ENCODE results near the gene SCARB1. TPM values are rescaled to one million over a fixed set of nuclear protein-coding genes. Genes with fewer than 3 reads are reported as not detected.

SCARB1 gene
- total and polyA plus RNA-seq, 2 donors (not counting 3 experiments of a cell fraction or from before 2014, with no cell fraction given): 125 to 141 TPM

DNA sequence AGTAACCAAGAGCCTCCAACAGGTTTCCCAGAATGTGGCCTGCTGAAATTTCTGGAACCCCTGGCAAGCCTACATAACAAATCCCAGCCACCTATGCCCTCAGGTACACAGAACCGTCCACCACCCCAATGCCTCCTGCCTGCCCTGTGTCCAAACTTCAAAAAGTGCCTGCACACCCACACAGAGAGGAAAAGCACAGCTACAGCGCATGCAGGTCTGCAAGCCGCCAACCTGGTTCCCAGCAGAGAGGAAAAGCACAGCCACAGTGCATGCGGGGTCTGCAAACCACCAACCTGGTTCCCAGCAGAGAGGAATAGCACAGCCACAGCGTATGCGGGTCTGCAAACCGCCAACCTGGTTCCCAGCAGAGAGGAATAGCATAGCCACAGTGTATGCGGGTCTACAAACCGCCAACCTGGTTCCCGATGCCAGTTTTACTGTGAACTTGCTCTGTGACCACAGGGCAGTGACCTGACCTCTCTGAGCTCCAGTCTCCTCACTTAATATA lies 113.5 kb downstream of the SCARB1 start:
- no peaks in the 10 kb centered on the region for H3K79me2 ChIP-seq (ENCODE audit: control insufficient read depth, insufficient read depth, low read length)
- no peak overlapping the region for H3K27ac ChIP-seq (ENCODE audit: insufficient read depth, low read depth, low read length)
- H3K27me3 ChIP-seq (ENCODE audit: control insufficient read depth in 2 of 2, insufficient read depth in 2 of 2, low read length in 2 of 2): peaks cover 0 to 4% of the 10 kb centered on the region in 2 experiments
- DNase-seq (ENCODE audit: low read depth, low spot score) (no peak), FAIRE-seq (no peak)
- intact Hi-C loops (cut with micrococcal nuclease) (no loop called here), dilution Hi-C loops (cut with MboI; ENCODE audit: extremely low pct_ligation_motif_present, low sequenced_read_pairs) (no loop called here)
- H3K4me1 ChIP-seq (ENCODE audit: control insufficient read depth, extremely low read depth, insufficient read depth, low read length): peaks cover 23% of the 10 kb centered on the region
- no peaks in the 10 kb centered on the region for H3K9me3 ChIP-seq (replicated peaks; ENCODE audit: control insufficient read depth, insufficient read depth, low read length)
- no peak overlapping the region for H3K4me2 ChIP-seq (ENCODE audit: insufficient read depth, low read length)
- no peaks in the 10 kb centered on the region for H4K20me1 ChIP-seq (replicated peaks; ENCODE audit: control insufficient read depth, extremely low read depth, insufficient read depth, low read length)
- TF ChIP-seq POLR2A (IDR thresholded peaks at IDR 0.05; ENCODE audit: low read depth, low read length) (no peak), MYC (IDR thresholded peaks at IDR 0.05; ENCODE audit: low read depth, low read length) (no peak), FOS (IDR thresholded peaks at IDR 0.05; ENCODE audit: borderline replicate concordance, insufficient read depth, low read length) (no peak), EZH2 (IDR thresholded peaks at IDR 0.05; ENCODE audit: borderline replicate concordance, low read depth, low read length, severe bottlenecking) (no peak), POLR2AphosphoS5 (IDR thresholded peaks at IDR 0.05; ENCODE audit: insufficient read depth, low read depth, low read length) (no peak), JUN (IDR thresholded peaks at IDR 0.05; ENCODE audit: borderline replicate concordance, insufficient read depth, insufficient read length, low read depth) (no peak), CTCF (IDR thresholded peaks at IDR 0.05; ENCODE audit: extremely low read depth in 1 of 2, insufficient read depth in 1 of 2, low read depth in 1 of 2, low read length in 2 of 2) (no peak), GATA2 (IDR thresholded peaks at IDR 0.05; ENCODE audit: insufficient read depth, insufficient read length, low read depth, low read length) (no peak)
- TF ChIP-seq, protein P1, sequence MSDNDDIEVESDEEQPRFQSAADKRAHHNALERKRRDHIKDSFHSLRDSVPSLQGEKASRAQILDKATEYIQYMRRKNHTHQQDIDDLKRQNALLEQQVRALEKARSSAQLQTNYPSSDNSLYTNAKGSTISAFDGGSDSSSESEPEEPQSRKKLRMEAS (IDR thresholded peaks at IDR 0.05; ENCODE audit: insufficient read depth, insufficient read length): no peak
- no TSS peak for BruUV-seq (replicated peaks)
- H2AFZ ChIP-seq (ENCODE audit: low read depth, low read length): no peak overlapping the region
- POLR2A ChIA-PET: no interaction called here
- no peaks in the 10 kb centered on the region for H3K9me1 ChIP-seq (replicated peaks; ENCODE audit: control insufficient read depth, extremely low read depth, insufficient read depth, low read length)
- no peak overlapping the region for H3K9ac ChIP-seq (replicated peaks; ENCODE audit: extremely low read depth, insufficient read depth, low read length)
- H3K4me3 ChIP-seq (replicated peaks in 1 of 3; ENCODE audit: insufficient read depth in 1 of 3, low read depth in 1 of 3, low read length in 3 of 3): no peak overlapping the region
- H3K36me3 ChIP-seq (ENCODE audit: control insufficient read depth in 2 of 2, extremely low read depth in 1 of 2, insufficient read depth in 2 of 2, low read length in 2 of 2): no peaks in the 10 kb centered on the region
- CTCF ChIA-PET: interaction anchor here (0.7 kb wide), 1 partner anchor 370 kb away, joined by 3 read pairs; no protein-coding TSS in a partner anchor
